NCI-H2107 treated with DMSO at 0.1 percent for 48 hours (cell line): ENCODE measurements around the gene PLCE1.

Source experiments
- DNase-seq: peaks from one replicate; lab custom pipeline; 2025; ENCODE audit not compliant: unreplicated experiment; lab: John Stamatoyannopoulos, UW

PLCE1 gene

GRCh38 chr10:93993414-93993781 lies 333 bp upstream of the PLCE1 start:
- no peak for DNase-seq

DNA sequence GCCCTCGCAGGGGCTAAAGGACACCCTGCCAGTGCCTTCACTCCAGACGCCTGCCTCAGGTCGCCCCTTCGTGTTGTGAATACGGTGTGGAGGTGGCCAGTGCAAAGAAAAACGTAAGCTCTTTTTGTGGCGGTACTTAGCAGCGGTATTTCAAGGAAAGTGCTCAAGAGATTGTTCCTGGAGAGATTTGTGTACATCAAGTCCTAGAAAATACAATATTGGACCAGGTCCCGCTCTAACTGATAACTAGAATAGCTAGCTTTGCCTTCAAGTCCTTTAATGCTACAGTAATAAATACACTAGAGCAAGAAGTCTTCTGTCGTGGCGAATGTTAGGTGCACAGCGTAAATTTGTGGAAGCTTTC lies 689 bp downstream of the PLCE1 start:
- no peak for DNase-seq

GRCh38 chr10:93995182-93995581 lies 1.5 kb downstream of the PLCE1 start:
- DNase-seq: no peak

- DNase-seq: no peak
Measured at GRCh38 chr10:93995598-93996271, 2.0 kb downstream of the PLCE1 start.

DNA sequence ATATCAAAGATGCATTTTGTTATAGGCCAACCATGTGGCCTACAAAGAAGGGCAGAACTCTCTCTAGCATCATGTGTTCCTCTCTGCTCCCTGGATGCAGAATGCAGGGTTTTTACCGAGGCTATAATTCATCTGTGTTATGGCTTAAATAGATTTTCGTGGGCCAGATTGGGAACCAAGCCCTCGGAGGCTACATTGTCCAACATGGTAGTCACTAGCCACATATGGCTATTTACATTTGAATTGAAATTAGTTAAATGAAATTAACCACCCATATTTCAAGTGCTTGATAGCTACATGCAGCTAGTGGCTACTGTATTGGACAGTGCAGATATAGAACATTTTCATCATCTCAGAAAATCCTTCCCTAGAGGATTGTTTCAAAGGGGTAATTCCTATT lies 2.8 kb downstream of the PLCE1 start:
- DNase-seq: no peak

DNA sequence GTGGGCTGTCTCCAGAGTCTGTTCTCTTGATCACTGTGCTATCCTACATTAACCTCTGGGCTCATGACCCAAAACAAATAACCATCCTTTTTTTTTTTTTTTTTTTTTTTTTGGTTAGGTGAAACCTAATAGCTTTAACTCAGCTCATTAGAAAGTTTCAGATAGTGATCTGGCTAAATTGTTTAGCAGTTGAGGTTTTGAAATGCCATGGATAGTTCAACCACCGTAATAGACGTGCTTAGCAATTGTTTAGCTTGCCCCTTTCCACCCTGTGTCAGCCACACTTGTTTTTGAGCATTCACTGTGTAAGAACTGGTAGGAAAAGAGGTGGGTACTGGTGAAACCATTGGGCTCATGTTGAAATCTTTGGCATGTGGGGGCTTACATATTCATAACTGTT lies 3.8 kb downstream of the PLCE1 start:
- DNase-seq: no peak

DNA sequence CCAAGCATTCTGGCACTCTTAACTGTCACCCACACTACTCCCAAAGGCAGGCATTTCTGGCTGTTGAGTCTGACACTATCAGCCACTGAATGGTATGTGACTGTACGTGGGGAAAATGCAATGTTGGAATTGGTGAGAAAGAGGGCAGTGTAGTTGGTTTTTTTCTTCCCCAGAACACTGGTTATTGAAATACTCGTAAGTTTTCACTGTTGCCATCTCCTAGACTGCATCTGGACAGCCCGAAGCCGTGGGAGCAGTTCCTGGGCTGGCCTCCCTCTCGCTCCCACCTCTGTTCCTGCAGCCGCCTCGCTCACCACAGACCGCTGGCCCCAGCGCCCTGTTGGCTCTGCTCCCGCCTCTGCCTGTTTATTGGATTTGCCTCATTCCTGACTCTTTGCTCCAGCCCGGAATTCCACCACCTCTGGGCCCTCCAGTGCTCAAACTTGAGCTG lies 5.7 kb downstream of the PLCE1 start:
- DNase-seq: no peak

DNA sequence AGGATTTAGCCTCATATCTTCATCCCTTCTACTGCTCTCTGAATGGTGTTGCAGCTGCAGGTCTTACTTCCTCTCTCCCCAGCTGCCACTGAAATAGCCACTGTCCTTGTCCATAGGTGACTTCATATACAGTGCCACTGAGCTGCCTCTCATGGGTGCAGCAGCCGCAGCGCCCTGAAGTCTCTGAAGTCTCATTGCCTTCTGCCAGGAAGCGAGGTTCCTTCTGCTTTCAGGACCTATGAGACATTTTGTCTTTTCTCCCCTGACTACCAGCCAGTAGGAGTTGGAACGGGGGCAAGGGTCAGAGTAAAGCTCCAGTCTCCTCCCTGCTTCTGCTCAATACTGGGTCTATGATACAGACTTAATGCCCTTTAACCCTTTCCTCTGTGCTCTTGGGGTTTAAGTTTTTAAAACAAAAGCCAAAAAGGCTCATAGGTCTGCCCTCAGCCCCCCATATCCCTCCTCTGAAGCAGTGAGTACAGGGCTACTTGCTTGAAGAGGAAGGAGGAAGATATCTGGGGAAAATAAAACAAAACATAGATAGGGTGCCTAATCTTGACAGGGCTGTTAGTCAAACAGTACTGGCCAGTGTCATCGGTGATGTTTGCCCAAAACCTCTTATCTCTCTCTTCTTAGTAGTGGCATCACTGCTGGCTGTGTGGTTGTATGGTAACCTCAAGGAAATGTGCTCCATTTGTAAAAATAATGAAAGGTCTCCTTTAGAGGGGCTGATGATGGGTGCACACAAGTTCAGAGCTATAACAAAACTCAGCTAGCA lies 7.1 kb downstream of the PLCE1 start:
- DNase-seq: no peak

GRCh38 chr10:94001416-94001810 lies 7.7 kb downstream of the PLCE1 start:
- DNase-seq: no peak

DNA sequence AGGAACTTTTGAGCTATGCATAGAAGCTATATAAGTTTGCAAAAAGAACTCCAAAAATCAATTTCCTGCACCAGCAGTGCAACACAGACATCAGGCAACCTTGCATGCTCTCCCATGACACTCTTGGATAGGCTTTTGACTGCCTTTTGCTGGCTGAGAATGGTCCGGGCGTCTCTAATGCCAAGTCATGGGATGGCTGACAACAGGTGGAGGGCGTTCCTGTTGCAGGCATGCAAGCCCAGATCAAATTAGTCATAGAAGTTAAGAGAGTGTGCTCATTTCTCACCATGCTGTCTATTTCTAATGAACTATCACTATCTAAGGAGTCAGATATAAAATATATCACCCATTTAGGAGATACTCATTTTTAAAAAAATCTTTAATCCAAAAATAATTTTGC lies 8.4 kb downstream of the PLCE1 start:
- no peak for DNase-seq

DNA sequence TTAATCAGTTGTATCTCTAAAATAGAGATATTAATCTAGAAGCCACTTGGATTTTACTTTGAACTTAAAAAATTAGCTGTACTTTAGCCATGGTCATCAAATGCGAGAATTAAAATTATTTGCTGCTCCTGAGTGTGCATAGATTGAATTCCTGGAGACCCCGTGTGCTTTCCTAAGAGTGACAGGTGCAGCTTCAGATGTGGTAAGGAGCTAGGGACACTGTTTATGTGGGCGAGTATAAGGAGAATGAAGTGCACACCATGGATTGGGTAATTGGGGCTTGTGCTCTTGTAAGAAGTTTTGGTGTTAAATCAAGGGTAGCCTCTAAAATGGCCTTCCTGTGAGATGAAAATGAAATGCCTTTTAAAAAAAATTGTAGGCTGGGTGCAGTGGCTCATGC lies 9.8 kb downstream of the PLCE1 start:
- DNase-seq: no peak

DNA sequence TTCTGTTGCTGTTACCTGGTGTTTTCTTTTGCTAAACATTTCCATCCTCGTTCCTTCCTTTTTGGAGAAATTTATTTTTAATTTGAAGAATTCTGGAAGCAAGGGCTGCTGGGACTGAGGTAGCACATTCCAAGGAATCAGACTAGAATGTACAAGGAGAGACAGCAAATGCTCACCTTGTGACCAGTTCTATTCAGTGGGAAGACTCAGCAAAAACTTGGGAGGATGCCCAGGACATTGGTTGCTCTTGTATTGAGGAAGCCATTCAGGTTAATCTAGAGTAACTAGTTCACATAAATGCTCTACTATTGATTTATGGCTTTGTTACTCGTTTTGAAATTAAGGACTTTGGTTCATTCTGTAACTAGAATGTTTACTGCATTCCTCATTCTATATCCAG lies 11.3 kb downstream of the PLCE1 start:
- no peak for DNase-seq

DNA sequence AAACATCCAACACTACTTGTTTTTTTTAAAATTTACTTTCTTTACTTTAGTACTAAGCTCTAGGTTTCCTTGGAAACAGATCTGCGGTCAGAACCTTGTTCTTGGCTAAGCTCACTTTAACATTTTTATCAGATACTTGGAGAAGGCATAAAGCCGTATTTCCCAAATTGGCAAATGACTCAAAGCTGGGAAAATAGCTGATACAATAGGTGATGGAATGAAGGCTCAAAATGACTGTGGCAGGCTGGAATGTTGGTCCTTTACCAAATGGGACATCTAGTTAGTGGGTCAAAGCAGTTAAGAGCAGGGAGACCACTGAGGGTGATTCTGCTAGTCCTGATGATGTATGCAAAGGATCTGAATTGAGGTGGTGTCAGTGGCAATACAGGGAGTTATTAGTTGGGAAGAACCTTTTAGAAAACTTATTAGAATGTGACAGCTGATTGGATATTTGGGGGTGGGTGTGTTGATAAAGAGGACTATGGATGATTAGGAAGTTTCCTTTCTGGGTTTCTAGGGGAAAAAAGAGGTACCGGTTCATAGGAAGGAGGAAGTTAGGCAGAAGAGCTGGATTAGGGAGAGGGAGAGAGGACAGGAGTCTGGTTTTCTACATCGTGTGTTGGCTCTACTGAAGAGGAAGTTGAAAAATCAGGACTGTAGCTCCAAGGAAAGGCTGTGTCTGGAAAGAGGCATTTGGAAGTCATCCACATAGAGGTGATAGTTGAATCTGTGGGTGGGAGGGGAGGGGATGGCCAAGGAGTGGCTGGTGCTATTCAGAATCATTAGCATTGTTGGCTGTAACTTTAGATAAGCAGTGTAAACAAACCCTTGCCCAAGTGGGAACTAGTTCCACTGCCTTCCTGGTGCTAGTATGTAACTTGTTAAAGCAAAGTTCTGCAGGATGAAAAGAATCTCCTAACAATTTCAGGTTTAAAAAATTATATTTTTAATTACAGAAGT lies 13.1 kb downstream of the PLCE1 start:
- no peak for DNase-seq

DNA sequence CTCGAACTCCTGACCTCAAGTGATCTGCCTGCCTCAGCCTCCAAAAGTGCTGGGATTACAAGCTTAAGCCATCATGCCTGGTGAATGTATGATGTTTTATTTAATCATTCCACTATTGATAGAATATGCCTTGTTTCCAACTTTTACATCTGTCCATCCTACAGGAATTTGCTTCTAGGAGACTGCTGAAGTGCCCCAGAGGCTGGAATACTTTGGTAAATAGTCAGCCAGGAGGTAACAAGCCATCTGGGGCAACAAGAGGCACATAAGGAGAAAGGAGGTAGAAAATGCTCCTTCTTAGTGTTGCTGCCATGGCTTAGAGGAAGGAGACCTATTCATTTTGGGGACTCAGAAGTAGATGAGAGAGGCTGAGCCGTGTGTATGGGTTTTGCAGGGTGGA lies 14.8 kb downstream of the PLCE1 start:
- no peak for DNase-seq

- no peak for DNase-seq
Measured at GRCh38 chr10:94010116-94010515, 16.4 kb downstream of the PLCE1 start.

DNA sequence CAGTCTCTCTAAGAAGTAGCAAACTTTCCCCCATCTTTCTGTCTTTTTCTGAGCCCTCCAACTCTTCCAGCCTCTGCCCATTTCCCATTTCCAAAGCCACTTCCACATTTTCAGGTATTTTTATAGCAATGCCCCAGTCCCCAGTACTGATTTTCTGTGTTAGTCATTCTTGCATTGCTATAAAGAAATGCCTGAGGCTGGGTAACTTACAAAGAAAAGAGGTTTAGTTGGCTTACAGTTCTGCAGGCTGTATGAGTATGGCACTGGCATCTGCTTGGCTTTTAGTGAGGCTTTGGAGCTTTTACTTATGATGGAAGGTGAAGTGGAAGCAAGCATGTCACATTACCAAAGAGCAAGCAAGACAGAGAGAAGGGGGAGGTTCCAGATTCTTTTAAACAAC lies 17.2 kb downstream of the PLCE1 start:
- DNase-seq: no peak

DNA sequence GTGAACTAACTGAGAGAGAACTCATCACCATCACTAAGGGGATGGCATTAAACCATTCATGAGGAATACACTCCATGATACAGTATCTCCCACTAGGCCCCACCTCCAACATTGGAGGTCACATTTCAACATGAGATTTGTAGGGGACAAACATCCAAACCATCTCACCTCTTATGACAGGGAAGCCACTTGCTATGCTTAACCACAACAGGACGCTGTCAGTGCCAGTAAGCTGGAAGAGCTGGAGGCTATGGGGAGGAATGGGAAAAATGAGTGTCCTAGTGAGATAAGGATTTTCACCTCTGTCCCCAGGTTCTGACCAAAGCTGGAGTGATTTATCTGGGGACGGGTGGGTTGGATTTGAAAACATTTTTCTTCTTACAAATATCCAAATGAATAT lies 17.6 kb downstream of the PLCE1 start:
- no peak for DNase-seq

- DNase-seq: no peak
Measured at GRCh38 chr10:94012834-94013233, 19.1 kb downstream of the PLCE1 start.

DNA sequence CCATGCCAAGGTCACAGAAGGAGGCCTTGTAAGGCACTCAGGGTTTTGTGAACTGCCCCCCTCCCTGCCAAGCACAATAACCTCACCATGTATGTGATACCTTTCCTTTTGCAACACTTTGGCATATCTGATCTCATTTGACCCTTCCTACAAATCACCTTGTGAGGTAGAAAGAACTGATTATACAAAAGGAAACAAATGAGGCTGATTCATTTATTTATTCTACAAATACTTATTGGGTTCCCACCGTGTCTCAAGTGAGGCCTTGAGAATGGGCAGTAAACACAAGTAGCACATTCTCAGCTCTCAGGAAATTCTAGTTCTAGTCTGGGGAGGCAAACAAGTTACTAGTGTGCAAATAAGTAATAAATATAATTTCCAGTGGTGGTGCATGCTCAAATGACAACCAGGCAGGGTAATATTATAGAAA lies 19.6 kb downstream of the PLCE1 start:
- DNase-seq: no peak

- no peak for DNase-seq
Measured at GRCh38 chr10:94014304-94014703, 20.6 kb downstream of the PLCE1 start.
